OCI-M2 (cell line): Measurements from ENCODE around the gene BAZ2A.
"Not testable (repeated sequence)": the region's sequence is repeated elsewhere in the genome, so short reads cannot be mapped to it uniquely, and the experiment has no call there.

ENCODE experiments used
- DNase-seq: peaks from one replicate; lab custom pipeline; 2025; ENCODE audit not compliant: unreplicated experiment; lab: John Stamatoyannopoulos, UW

BAZ2A gene

GRCh38 chr12:56599041-56599440, 31.1 kb downstream of the BAZ2A start:
- no peak for DNase-seq

- DNase-seq = no peak
Observed at GRCh38 chr12:56596815-56597214, 33.3 kb downstream of the BAZ2A start.

GRCh38 chr12:56593909-56594621, 36.1 kb downstream of the BAZ2A start:
- DNase-seq = no peak

GRCh38 chr12:56591961-56592360, 38.2 kb downstream of the BAZ2A start:
- DNase-seq = no peak

- DNase-seq = no peak
Observed at GRCh38 chr12:56591126-56591525, 39.0 kb downstream of the BAZ2A start.

GRCh38 chr12:56590237-56590830, 39.8 kb downstream of the BAZ2A start:
- DNase-seq = no peak

- no peak for DNase-seq
Observed at GRCh38 chr12:56589783-56590182, 40.3 kb downstream of the BAZ2A start.

- DNase-seq = no peak
Observed at GRCh38 chr12:56585098-56585497, 45.0 kb downstream of the BAZ2A start.

- no peak for DNase-seq
Observed at GRCh38 chr12:56581418-56582145, 48.5 kb downstream of the BAZ2A start.

GRCh38 chr12:56578983-56579546, 51.1 kb downstream of the BAZ2A start:
- no peak for DNase-seq

- DNase-seq = not testable (repeated sequence)
Observed at GRCh38 chr12:56577248-56577647, 52.9 kb downstream of the BAZ2A start.

- DNase-seq = no peak
Observed at GRCh38 chr12:56574210-56574609, 55.9 kb downstream of the BAZ2A start.

- DNase-seq = no peak
Observed at GRCh38 chr12:56572288-56572687, 57.8 kb downstream of the BAZ2A start.

GRCh38 chr12:56571121-56571520, 59.0 kb downstream of the BAZ2A start:
- no peak for DNase-seq

GRCh38 chr12:56568146-56568545, 62.0 kb downstream of the BAZ2A start:
- DNase-seq = no peak

- no peak for DNase-seq
Observed at GRCh38 chr12:56565510-56566101, 64.5 kb downstream of the BAZ2A start.

- DNase-seq = no peak
Observed at GRCh38 chr12:56551070-56551469, 79.1 kb downstream of the BAZ2A start.

GRCh38 chr12:56546680-56547079, 83.4 kb downstream of the BAZ2A start:
- DNase-seq = no peak
